Fibroblast of lung (primary cell): ENCODE measurements around the gene EMX2.

Experiments used
- CTCF ChIP-seq, 2 donors: IDR thresholded peaks in 1 of 2; conservative IDR thresholded peaks in 1 of 2; 1 replicate in 1 of 2; 2 replicates in 1 of 2; pipeline ENCODE4 v1.5.1; 2011 to 2012; ENCODE audit warnings: low read length in 2 of 2, control low read depth in 1 of 2, inconsistent platforms in 1 of 2, low read depth in 1 of 2, mild to moderate bottlenecking in 1 of 2
- EZH2 ChIP-seq: IDR thresholded peaks from 2 replicates; pipeline ENCODE4 v1.5.1; 2012; ENCODE audit warnings: low read length, control low read depth, mild to moderate bottlenecking; ENCODE audit errors: missing control alignments

- TF ChIP-seq CTCF (conservative IDR thresholded peaks at IDR 0.05 in 1 of 2, IDR thresholded peaks at IDR 0.05 in 1 of 2; ENCODE audit: low read depth in 1 of 2, low read length in 2 of 2), result no peak
- TF ChIP-seq EZH2, result no peak
Measured at GRCh38 chr10:117596706-117597105, 54.2 kb downstream of the EMX2 start.
